HepG2 (cell line): ENCODE data around the gene PTPN18. TPM values are rescaled to one million over a fixed set of nuclear protein-coding genes. Genes with fewer than 3 reads are reported as not detected.

Experiments
- AFF4 ChIP-seq: sonication (generic); formaldehyde crosslinking; IDR thresholded peaks from 2 replicates; pipeline ENCODE4 v1.4.0; 2020; ENCODE audit warnings: missing genetic modification reagents
- AGO1 ChIP-seq: fragments of 200-400 bp; formaldehyde crosslinking; IDR thresholded peaks from 2 replicates; pipeline ENCODE4 v1.6.1; 2017; ENCODE audit warnings: mild to moderate bottlenecking, low read depth, low read length, moderate library complexity; ENCODE audit not compliant: poor library complexity, severe bottlenecking
- ATF4 ChIP-seq, 2 experiments: fragments of 450-650 bp in 1 of 2; sonication (generic) in 1 of 2; formaldehyde crosslinking; IDR thresholded peaks; 2 replicates each; pipeline versions ENCODE4 v1.5.0 to v1.8.0; 2020 to 2022; ENCODE audit warnings: mild to moderate bottlenecking in 1 of 2, missing genetic modification reagents in 1 of 2
- DDIT3 ChIP-seq: sonication (generic); formaldehyde crosslinking; IDR thresholded peaks from 2 replicates; pipeline ENCODE4 v1.4.0; 2020; ENCODE audit warnings: mild to moderate bottlenecking, missing genetic modification reagents
- ISL2 ChIP-seq: sonication (generic); formaldehyde crosslinking; IDR thresholded peaks from 2 replicates; pipeline ENCODE4 v1.5.0; 2020; ENCODE audit warnings: missing genetic modification reagents
- KLF13 ChIP-seq: sonication (generic); formaldehyde crosslinking; IDR thresholded peaks from 2 replicates; pipeline ENCODE4 v1.4.0; 2020; ENCODE audit warnings: mild to moderate bottlenecking, missing genetic modification reagents
- MIXL1 ChIP-seq: IDR thresholded peaks from 2 replicates; pipeline ENCODE4 v1.6.1; 2016
- NCOA2 ChIP-seq: sonication (generic); formaldehyde crosslinking; IDR thresholded peaks from 2 replicates; pipeline ENCODE4 v1.8.0; 2022; ENCODE audit warnings: inconsistent platforms
- PAWR ChIP-seq: sonication (generic); formaldehyde crosslinking; IDR thresholded peaks from 2 replicates; pipeline ENCODE4 v1.4.0; 2020; ENCODE audit warnings: missing genetic modification reagents, mild to moderate bottlenecking, borderline replicate concordance
- RFX5 ChIP-seq: IDR thresholded peaks from 2 replicates; pipeline ENCODE4 v1.6.1; 2011; ENCODE audit warnings: low read depth, low read length, improper control_type of control experiment
- SPEN ChIP-seq: sonication (generic); formaldehyde crosslinking; IDR thresholded peaks from 2 replicates; pipeline ENCODE4 v1.5.1; 2020; ENCODE audit warnings: low read depth, mild to moderate bottlenecking, missing genetic modification reagents
- ZBTB10 ChIP-seq: sonication (generic); formaldehyde crosslinking; IDR thresholded peaks from 2 replicates; pipeline ENCODE4 v1.4.0; 2020; ENCODE audit warnings: missing genetic modification reagents, borderline replicate concordance
- ZBTB46 ChIP-seq: sonication (generic); formaldehyde crosslinking; IDR thresholded peaks from 2 replicates; pipeline ENCODE4 v1.4.0; 2020; ENCODE audit warnings: mild to moderate bottlenecking, missing genetic modification reagents, borderline replicate concordance
- ZNF143 ChIP-seq: sonication (generic); formaldehyde crosslinking; IDR thresholded peaks from 2 replicates; pipeline ENCODE4 v1.4.0; 2020; ENCODE audit warnings: missing genetic modification reagents
- ZNF451 ChIP-seq: sonication (generic); formaldehyde crosslinking; IDR thresholded peaks from 2 replicates; pipeline ENCODE4 v1.5.0; 2020; ENCODE audit warnings: mild to moderate bottlenecking, missing genetic modification reagents
- ZNF564 ChIP-seq: sonication (generic); formaldehyde crosslinking; IDR thresholded peaks from 2 replicates; pipeline ENCODE4 v1.8.1; 2023; ENCODE audit warnings: mild to moderate bottlenecking, missing genetic modification reagents
- ZNF569 ChIP-seq: sonication (generic); formaldehyde crosslinking; IDR thresholded peaks from 2 replicates; pipeline ENCODE4 v1.5.0; 2020; ENCODE audit warnings: mild to moderate bottlenecking, missing genetic modification reagents, moderate library complexity, borderline replicate concordance
- ZNF619 ChIP-seq: sonication (generic); formaldehyde crosslinking; IDR thresholded peaks from 2 replicates; pipeline ENCODE4 v1.4.0; 2020; ENCODE audit warnings: mild to moderate bottlenecking, missing genetic modification reagents
- ZNF878 ChIP-seq: sonication (generic); formaldehyde crosslinking; IDR thresholded peaks from 2 replicates; pipeline ENCODE4 v1.8.1; 2023; ENCODE audit warnings: mild to moderate bottlenecking, missing genetic modification reagents, moderate library complexity
- polyA plus RNA-seq, 8 experiments: library from polyadenylated mRNA; depleted of rRNA in 3 of 8; stranded (reverse) in 7 of 8; unstranded in 1 of 8; fragments of >200 nt; fragmentation: Illumina TruSeq in 4 of 8; extraction: Trizol in 4 of 8; gene quantifications; 2 replicates each; pipeline versions ENCODE4 v1.2.1 to v1.2.3, GENCODE V29; 2011 to 2016; ENCODE audit warnings: low read depth in 4 of 8, missing spikeins in 1 of 8, mixed read lengths in 1 of 8; ENCODE audit not compliant: insufficient read depth in 1 of 8
- total RNA-seq, 5 experiments: library from RNA; depleted of rRNA; stranded (reverse); fragments of >200 nt; fragmentation: Illumina TruSeq; extraction: Trizol; gene quantifications; 2 replicates each; pipeline ENCODE4 v1.2.3, GENCODE V29; 2016; ENCODE audit warnings: low read depth in 1 of 5

Gene PTPN18
- total and polyA plus RNA-seq, 2 of the 13 experiments (the other 11 are each of a cell fraction or from before 2014, with no cell fraction given) = 14.8 to 39.6 TPM

GRCh38 chr2:130342533-130343275, 13.2 kb upstream of the PTPN18 start, which contains the start of gene IMP4 (continued):
- TF ChIP-seq AFF4 (no peak), ZNF619 (CRISPR knock-in tag) (peak; percentile 31; the same call in 1 of the 2 replicates), ZNF451 (CRISPR knock-in tag) (no peak), ISL2 (CRISPR knock-in tag) (peak; percentile 49; the same call in 1 of the 2 replicates), ZBTB10 (CRISPR knock-in tag) (peak; percentile 33; the same call in 1 of the 2 replicates), AGO1 (peak; percentile 62), DDIT3 (no peak), ZNF569 (CRISPR knock-in tag) (no peak; the same call in 1 of the 2 replicates), KLF13 (peak; percentile 87), MIXL1 (CRISPR knock-in tag) (no peak), ZNF564 (peak; percentile 41; the same call in 1 of the 2 replicates), PAWR (no peak), ATF4 (CRISPR knock-in tag; IDR thresholded peaks at IDR 0.05) (peak in 1 of 2 experiments; percentile 52; a peak in 1 of 4 replicates), NCOA2 (CRISPR knock-in tag) (peak; percentile 52; the same call in 1 of the 2 replicates), ZBTB46 (CRISPR knock-in tag) (no peak), ZNF878 (CRISPR knock-in tag) (peak; percentile 62), ZNF143 (CRISPR knock-in tag) (peak; percentile 24; the same call in 1 of the 2 replicates), RFX5 (no peak), SPEN (CRISPR knock-in tag) (peak; percentile 73)
